ENCODE data around the gene ATP8A2. TPM values are rescaled to one million over a fixed set of nuclear protein-coding genes. Genes with fewer than 3 reads are reported as not detected.

ATP8A2 gene
- total RNA-seq, 1 donor from 2014 or later, result 1.3 TPM

GRCh38 chr13:25971047-25971446, 599.3 kb downstream of the ATP8A2 start:
- Histone ChIP-seq H3K36me3 (ENCODE audit: insufficient read depth, low read length) (no peaks in the 10 kb centered on the region), H3K9ac (ENCODE audit: low read length) (no peak overlapping the region), H3K4me2 (ENCODE audit: low read length) (no peak overlapping the region), H3K27me3 (ENCODE audit: insufficient read depth, low read length) (no peaks in the 10 kb centered on the region), H4K20me1 (ENCODE audit: insufficient read depth, low read length) (no peaks in the 10 kb centered on the region), H3K27ac (ENCODE audit: low read depth, low read length) (no peak overlapping the region), H3K4me1 (ENCODE audit: insufficient read depth, low read length) (peaks cover 5% of the 10 kb centered on the region), H3K9me3 (ENCODE audit: insufficient read depth, low read depth, low read length) (no peaks in the 10 kb centered on the region), H3K4me3 (ENCODE audit: insufficient read depth, low read depth, low read length) (no peak overlapping the region), H2AFZ (ENCODE audit: low read depth, low read length) (no peak overlapping the region), H3K79me2 (ENCODE audit: insufficient read depth, low read length) (no peaks in the 10 kb centered on the region)
- H3K27ac Mint-ChIP-seq (ENCODE audit: unreplicated experiment), result no peak overlapping the region
- no peak for DNase-seq (ENCODE audit: low read depth)
- H3K9me3 Mint-ChIP-seq (ENCODE audit: unreplicated experiment), result peaks cover 2% of the 10 kb centered on the region
- H3K4me1 Mint-ChIP-seq (ENCODE audit: low read depth, unreplicated experiment), result peaks cover 6% of the 10 kb centered on the region
- no peaks in the 10 kb centered on the region for H3K36me3 Mint-ChIP-seq (ENCODE audit: low read depth, unreplicated experiment)
- H3K4me3 Mint-ChIP-seq (ENCODE audit: unreplicated experiment), result no peak overlapping the region
- no peak for FAIRE-seq
- H3K27me3 Mint-ChIP-seq (ENCODE audit: low read depth, unreplicated experiment), result peaks cover 18% of the 10 kb centered on the region
- TF ChIP-seq CTCF (IDR thresholded peaks at IDR 0.05; ENCODE audit: insufficient read depth, low read depth, low read length) (no peak), EZH2 (IDR thresholded peaks at IDR 0.05; ENCODE audit: insufficient read depth, low read length) (no peak)

GRCh38 chr13:25971459-25972145, 599.8 kb downstream of the ATP8A2 start:
- Histone ChIP-seq H2AFZ (ENCODE audit: low read depth, low read length) (no peak overlapping the region), H3K4me2 (ENCODE audit: low read length) (no peak overlapping the region), H3K27me3 (ENCODE audit: insufficient read depth, low read length) (no peaks in the 10 kb centered on the region), H3K4me1 (ENCODE audit: insufficient read depth, low read length) (no peaks in the 10 kb centered on the region), H3K36me3 (ENCODE audit: insufficient read depth, low read length) (no peaks in the 10 kb centered on the region), H3K27ac (ENCODE audit: low read depth, low read length) (no peak overlapping the region), H3K9ac (ENCODE audit: low read length) (no peak overlapping the region), H4K20me1 (ENCODE audit: insufficient read depth, low read length) (no peaks in the 10 kb centered on the region), H3K79me2 (ENCODE audit: insufficient read depth, low read length) (no peaks in the 10 kb centered on the region), H3K9me3 (ENCODE audit: insufficient read depth, low read depth, low read length) (no peaks in the 10 kb centered on the region), H3K4me3 (ENCODE audit: insufficient read depth, low read depth, low read length) (no peak overlapping the region)
- FAIRE-seq (no peak), DNase-seq (ENCODE audit: low read depth) (no peak)
- H3K36me3 Mint-ChIP-seq (ENCODE audit: low read depth, unreplicated experiment), result no peaks in the 10 kb centered on the region
- H3K4me3 Mint-ChIP-seq (ENCODE audit: unreplicated experiment), result no peak overlapping the region
- TF ChIP-seq EZH2 (IDR thresholded peaks at IDR 0.05; ENCODE audit: insufficient read depth, low read length), result no peak
- TF ChIP-seq CTCF (IDR thresholded peaks at IDR 0.05; ENCODE audit: insufficient read depth, low read depth, low read length), result no peak
- H3K9me3 Mint-ChIP-seq (ENCODE audit: unreplicated experiment), result peaks cover 2% of the 10 kb centered on the region
- H3K27me3 Mint-ChIP-seq (ENCODE audit: low read depth, unreplicated experiment), result peaks cover 18% of the 10 kb centered on the region
- no peak overlapping the region for H3K27ac Mint-ChIP-seq (ENCODE audit: unreplicated experiment)
- H3K4me1 Mint-ChIP-seq (ENCODE audit: low read depth, unreplicated experiment), result peaks cover 6% of the 10 kb centered on the region

GRCh38 chr13:25973085-25973484, 601.3 kb downstream of the ATP8A2 start:
- Histone ChIP-seq H4K20me1 (ENCODE audit: insufficient read depth, low read length) (no peaks in the 10 kb centered on the region), H3K9ac (ENCODE audit: low read length) (no peak overlapping the region), H3K4me1 (ENCODE audit: insufficient read depth, low read length) (peaks cover 5% of the 10 kb centered on the region), H3K36me3 (ENCODE audit: insufficient read depth, low read length) (no peaks in the 10 kb centered on the region), H3K4me3 (ENCODE audit: insufficient read depth, low read depth, low read length) (no peak overlapping the region), H3K9me3 (ENCODE audit: insufficient read depth, low read depth, low read length) (no peaks in the 10 kb centered on the region), H3K27ac (ENCODE audit: low read depth, low read length) (no peak overlapping the region), H2AFZ (ENCODE audit: low read depth, low read length) (no peak overlapping the region), H3K4me2 (ENCODE audit: low read length) (no peak overlapping the region), H3K27me3 (ENCODE audit: insufficient read depth, low read length) (no peaks in the 10 kb centered on the region), H3K79me2 (ENCODE audit: insufficient read depth, low read length) (no peaks in the 10 kb centered on the region)
- no peak for TF ChIP-seq CTCF (IDR thresholded peaks at IDR 0.05; ENCODE audit: insufficient read depth, low read depth, low read length)
- TF ChIP-seq EZH2 (IDR thresholded peaks at IDR 0.05; ENCODE audit: insufficient read depth, low read length), result no peak
- Mint-ChIP-seq H3K27me3 (ENCODE audit: low read depth, unreplicated experiment) (peaks cover 14% of the 10 kb centered on the region), H3K36me3 (ENCODE audit: low read depth, unreplicated experiment) (no peaks in the 10 kb centered on the region), H3K4me3 (ENCODE audit: unreplicated experiment) (no peak overlapping the region), H3K9me3 (ENCODE audit: unreplicated experiment) (peaks cover 2% of the 10 kb centered on the region), H3K27ac (ENCODE audit: unreplicated experiment) (no peak overlapping the region), H3K4me1 (ENCODE audit: low read depth, unreplicated experiment) (peaks cover 10% of the 10 kb centered on the region)
- DNase-seq (ENCODE audit: low read depth) (no peak), FAIRE-seq (no peak)

Data from astrocyte (in vitro differentiated cells and primary cell).